Activated gamma-delta T cell (primary cell): Measurements from ENCODE around the gene CFAP410.

Experiments used
- DNase-seq: peaks from one replicate; lab custom pipeline; 2025; lab: John Stamatoyannopoulos, UW

CFAP410 gene

DNA sequence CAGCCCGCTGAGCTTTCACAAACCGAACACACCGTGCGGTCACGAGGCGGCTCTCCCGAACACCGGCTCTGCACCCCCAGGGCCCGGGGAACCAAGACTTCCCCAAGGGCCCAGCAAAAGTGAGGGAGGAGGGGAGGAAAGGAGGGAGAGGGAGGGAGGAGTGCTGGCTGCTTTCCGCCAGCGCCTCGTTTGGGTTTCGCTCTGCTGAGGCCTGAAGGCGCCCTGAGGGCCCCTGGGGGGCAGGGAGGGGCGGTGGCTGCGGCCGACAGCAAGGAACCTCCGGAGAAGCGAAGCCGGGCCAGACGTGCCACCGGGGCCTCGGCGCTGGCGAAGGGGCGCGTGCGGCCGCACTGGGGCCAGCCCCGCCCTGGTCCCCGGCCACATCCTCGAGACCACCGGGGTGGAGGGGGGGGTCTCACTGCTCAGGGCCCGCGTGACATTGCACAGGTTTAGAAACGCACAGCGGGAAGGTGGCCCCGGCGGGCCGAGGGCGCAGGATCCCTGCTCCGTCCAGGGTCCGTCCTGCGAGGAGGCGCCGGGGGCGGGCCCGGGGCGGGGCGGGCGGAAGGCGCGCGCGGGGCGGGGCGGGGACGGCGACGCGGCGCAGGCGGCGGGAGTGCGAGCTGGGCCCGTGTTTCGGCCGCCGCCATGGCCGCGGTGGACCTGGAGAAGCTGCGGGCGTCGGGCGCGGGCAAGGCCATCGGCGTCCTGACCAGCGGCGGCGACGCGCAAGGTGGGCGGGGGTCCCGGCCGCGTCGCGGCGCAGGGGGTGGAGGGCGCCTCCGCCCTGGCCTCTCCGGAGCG, 39.5 kb downstream of the CFAP410 start, which contains the start of gene PFKL:
TSS of gene PFKL (plus strand) at position 596 of the 804 bp plus-strand sequence. CDS start at position 649, 53 bp downstream.
- peak; percentile 42 for DNase-seq

DNA sequence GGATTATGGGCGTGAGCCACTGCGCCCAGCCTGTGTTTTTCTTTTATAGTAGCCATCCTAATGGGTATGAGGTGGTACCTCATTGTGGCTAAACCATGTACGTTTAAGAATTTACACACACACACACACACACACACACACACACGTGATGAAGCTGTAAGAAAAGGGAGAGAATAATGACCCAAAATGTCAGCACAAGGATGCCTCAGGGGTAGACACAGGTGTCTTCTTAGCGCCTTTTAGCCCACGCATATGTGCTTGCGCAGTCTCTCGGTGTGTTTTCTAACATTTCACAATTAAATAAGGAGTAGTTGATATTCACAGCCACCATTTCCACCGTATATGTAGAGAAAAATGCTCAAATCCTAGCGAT, 40.1 kb downstream of the CFAP410 start:
- DNase-seq: no peak

DNA sequence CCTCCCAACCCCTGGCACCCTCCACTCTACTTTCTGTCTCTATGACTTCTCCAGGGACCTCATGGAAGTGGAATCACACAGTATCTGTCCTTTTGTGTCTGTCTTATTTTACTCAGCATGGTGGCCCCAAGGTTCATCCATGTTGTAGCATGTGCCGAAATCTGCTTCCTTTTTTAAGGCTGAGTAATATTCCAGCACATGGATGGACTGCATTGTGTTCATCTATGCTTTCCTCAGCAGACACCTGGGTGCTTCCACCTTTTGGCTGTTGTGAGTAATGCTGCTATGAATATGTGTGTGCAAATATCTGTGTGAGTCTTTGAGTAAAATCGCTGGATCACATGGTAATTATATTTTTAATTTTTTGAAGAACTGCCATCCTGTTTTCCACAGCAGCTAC, 40.9 kb downstream of the CFAP410 start:
- DNase-seq: no peak

DNA sequence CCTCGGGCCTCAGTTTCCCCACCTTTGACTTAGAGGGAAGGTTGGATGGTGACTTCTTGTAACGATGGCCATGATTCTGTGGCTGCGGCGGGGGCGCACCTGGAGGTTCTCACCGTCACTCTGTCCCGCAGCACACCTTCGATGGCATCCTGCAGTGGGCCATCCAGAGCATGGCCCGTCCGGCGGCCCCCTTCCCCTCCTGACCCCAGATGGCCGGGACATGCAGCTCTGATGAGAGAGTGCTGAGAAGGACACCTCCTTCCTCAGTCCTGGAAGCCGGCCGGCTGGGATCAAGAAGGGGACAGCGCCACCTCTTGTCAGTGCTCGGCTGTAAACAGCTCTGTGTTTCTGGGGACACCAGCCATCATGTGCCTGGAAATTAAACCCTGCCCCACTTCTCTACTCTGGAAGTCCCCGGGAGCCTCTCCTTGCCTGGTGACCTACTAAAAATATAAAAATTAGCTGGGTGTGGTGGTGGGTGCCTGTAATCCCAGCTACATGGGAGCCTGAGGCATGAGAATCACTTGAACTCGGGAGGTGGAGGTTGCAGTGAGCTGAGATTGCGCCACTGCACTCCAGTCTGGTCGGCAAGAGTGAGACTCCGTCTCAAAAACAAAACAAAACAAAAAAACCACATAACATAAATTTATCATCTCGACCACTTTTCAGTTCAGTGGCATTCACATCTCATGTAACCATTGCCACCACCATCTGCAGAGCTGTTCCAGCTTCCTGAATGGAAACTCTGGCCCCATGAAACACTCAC, 41.5 kb downstream of the CFAP410 start:
- DNase-seq: no peak

DNA sequence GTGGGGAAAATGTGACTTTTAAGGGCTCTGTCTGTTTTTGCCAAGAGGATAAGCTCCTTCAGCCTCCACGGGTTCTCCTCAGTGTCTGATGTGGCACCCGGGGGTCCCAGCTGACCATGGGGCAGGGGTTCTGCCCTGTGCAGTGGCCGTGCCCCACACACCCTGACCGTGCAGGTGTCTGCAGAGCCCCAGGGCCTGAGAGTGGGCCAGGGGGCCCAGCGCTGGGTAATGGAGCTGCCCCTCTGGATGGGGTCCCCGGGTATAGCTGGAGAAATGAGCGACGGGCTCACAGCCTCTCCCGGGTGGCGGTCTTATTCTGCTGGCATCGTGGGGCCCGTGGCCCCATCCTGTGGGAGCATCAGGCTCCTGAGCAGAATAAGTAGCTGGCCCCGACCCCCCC, 42.3 kb downstream of the CFAP410 start:
- DNase-seq: no peak

DNA sequence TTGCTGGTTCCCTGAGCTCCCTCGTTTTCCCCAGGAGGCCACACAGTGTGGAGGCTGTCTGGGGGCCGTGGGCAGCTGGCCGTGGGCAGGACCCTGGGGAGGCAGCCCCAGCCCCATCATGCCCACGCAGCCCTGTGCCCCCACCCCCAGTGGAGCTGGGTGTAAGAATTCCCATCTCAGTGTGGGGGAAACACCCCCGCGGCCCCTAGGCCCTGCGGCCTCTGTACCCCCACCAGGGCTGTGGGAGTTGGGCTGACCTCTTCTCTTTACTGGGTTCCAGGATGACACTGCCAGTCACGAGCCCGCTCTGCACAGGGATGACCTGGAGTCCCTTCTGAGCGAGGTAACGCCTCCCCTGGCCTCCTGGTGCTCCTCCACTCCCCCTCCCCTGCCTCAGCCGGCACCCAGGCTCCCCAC, 43.1 kb downstream of the CFAP410 start:
- no peak for DNase-seq

DNA sequence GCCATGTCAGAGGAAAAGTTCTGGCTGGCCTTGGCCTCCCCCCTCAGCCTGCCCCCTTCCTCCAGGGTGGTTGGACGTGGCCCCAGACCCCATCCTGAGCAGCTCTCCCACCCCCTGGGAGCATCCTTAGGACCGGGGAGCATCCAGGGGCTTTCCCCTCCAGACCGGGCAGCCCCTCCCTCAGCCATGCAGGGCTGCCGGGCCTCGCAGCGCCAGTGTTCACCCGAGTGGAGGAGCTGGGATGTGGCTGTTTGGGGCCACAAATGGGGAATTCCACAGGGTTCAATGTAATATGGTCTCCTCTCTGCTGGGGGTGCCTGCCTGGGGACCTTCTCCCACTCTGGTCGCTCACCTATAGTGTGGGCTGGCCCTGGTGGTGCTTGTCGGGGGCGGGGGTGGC, 43.5 kb downstream of the CFAP410 start:
- no peak for DNase-seq

DNA sequence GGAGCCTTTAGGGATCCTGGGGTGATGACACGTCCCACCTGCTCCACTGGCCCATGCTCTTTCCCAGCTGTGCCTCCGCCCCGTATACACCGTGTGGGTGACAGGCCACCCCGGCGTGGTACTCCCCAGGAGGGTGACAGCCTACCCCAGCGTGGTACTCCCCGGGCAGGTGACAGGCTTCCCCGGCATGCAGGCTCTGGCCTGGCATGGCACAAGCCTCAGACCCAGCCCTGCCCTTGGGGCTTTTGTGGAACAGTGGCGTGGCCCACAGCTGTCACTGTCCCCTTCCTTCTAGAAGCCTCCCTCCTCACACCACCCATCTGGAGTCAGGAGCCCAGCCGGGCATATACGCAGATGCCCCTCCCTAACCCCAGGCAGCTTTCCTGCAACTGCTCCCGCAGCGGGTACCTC, 44.0 kb downstream of the CFAP410 start:
- DNase-seq: no peak

DNA sequence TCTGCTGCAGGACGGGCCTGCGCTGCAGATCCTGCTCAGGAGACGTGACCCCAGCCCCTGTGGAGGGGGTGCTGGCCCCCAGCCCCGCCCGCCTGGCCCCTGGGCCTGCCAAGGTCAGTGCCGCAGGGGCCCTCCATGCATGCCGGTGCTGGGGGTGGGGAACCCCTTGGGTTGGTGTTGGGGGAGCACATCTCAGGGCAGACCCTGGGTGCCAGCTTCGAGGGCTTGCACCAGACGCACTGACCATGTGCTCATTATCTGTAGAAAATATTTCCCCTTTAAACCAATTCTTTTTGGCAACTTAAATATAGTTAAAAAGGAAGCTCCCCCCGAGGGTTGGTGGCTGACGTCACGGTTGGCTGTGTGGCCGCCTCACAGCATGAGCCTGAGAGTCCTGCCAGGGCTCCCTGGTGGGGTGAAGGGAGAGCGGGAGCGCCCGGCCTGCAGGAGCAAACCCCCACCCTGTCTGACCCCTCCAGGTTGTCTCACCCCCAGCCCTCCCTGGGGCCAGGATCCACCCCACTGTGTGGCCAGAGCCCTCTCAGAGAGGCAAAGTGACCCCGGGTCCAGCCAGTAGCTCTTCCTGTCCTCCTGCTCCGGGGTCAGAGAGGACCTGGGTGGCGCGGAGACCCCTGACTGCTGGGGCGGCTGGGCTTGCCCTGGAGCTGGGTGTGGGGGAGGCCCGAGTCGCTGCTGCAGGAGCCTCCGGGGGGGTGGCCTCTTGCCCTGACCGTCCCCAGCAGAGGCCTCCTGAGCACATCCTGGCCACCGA, 44.6 kb downstream of the CFAP410 start:
- DNase-seq: no peak

DNA sequence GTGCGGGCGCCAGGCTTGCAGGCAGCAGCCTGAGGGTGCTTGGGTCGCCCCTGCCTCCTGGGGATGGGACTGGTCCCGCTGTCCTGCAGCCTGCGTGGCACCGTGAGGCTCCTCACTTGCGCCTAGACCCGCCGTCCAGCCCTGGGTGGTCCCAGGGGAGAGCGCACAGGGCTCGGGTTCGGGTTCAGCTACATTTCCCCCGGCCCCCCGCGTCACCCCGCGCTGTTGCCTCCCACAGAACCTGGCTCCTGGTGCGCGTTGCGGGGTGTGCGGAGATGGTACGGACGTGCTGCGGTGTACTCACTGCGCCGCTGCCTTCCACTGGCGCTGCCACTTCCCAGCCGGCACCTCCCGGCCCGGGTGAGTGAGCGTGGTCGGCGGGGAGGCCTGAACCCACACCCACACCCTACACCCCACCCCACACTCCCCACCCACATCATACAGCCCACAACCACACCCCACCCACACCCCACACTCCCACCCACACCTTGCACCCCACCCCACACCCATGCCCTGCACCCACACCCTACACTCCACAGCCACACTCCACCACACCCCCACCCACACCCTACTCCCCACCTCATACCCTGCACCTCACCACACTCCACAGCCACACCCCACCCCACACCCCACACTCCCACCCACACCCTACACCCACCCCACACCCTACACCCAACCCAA, 45.5 kb downstream of the CFAP410 start:
- DNase-seq: no peak

DNA sequence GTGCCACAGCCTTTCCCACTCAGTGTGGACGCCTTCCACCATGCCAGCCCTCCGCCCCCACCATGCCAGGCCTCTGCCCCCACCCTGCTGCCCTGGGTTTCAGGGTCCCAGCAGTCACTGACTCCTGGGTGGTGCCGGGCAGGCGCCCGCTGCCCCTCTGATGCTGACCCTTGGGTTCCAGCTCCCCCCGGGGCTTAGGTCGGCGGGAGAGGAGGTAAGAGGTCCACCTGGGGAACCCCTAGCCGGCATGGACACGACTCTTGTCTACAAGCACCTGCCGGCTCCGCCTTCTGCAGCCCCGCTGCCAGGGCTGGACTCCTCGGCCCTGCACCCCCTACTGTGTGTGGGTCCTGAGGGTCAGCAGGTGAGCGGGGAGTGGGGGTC, 46.4 kb downstream of the CFAP410 start:
- DNase-seq: no peak

DNA sequence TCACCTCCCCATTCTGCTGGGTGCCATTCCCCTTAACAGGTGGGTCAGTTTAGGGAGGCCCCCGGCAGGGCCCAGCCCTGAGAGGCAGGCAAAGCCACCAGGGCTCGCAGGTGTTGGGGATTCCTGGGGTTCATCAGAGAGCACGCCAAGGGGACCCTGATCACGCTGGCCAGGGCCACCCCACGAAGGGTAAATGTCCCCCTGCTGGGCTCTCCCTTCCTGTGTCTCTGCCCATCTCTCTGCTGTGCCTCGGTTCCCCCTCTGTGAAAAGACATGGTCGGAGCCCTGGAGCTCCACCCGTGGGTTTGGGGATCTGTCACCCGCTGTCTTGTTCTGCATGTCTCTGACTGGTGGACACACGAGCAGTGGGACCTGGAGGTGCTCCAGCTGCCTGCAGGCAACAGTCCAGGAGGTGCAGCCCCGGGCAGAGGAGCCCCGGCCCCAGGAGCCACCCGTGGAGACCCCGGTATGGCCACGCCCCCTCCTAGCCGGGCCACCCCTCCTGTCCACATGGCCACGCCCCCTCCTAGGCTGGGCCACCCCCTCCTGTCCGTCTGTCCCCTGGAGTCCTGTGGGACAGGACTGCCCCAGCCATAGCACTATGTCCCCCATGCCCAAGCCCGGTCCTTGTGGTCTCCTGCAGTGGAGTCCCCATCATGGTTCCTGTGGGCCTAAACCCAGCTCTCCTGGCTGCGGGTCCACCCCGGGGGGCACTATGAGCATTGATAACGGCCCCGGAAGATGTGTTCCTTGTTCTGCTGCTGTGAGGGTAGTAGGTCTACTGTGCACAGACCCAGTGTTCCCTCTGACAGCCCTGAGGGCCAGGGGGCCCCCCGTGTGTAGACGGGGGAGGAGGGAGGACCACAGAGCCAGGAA, 47.0 kb downstream of the CFAP410 start:
- no peak for DNase-seq

DNA sequence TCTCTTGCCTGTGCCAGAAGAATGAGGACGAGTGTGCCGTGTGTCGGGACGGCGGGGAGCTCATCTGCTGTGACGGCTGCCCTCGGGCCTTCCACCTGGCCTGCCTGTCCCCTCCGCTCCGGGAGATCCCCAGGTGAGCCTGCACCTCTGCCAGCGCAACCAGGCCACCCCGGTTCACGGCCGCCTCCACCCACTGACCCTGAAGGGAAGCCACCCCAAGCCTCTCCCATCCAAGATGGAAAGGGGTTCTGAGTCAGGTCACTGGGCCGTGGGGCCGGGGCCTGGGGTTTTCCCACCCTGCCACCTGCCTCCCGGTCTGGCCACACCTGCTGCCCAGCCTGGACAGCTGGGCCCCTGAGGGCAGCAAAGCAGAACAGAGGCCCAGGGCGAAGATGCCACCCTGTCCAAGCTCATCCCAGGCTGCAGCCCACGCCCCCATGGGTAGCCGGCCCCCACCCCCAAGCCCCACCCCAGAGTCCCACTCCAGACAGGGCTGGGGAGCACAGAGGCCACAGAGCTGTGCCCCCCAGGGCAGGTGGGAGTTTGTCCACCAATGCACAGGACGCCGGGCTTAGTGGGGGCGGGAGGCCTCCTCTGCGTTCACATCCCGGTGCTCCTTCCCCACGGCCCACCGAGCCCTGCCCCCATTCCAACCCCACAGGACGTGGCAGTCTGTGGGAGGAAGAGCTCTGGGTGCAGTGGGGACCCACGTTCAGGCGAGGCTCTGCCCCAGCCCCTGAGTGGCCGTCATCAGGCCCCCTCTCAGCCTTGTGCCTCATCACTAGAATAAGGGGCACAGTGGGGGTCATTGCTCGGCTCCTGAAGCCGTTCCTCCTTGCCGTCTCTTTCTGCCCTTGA, 47.9 kb downstream of the CFAP410 start:
- no peak for DNase-seq

DNA sequence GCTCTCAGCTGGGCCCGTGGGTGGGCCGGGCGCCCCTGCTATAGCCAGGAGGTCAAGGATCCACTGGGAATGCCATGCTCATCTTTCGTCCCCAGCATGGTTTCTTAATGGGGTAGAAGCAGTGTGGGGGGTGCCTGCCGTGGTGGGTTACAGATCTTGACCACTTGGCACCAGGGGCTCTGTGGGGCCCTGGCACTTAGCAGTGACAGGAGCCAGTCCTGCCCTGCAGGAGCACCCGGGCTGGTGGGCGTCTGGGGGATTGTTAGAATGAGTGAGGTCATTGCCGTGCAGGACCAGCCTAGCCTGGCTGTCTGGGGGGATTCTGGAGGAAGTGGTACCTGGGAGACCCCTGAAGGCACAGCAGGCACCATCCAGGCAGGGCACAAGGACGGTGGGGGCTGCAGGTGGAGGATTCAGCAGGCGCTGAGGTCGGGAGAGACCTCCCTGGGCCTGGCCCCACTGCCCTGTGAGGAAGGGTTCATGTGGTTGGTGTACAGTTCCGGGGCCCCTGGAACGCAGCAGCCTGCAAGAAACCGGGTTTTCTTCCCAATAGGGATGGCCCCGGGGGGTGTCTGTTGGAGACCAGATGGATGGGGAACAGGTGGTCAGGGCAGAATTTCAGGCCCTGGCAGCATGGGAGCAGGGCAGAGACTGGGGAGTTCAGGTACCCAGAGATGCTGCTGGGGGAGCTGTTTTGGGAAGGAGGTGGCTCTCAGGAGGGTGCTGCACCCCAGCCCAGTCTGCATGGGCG, 48.7 kb downstream of the CFAP410 start:
- DNase-seq: no peak

DNA sequence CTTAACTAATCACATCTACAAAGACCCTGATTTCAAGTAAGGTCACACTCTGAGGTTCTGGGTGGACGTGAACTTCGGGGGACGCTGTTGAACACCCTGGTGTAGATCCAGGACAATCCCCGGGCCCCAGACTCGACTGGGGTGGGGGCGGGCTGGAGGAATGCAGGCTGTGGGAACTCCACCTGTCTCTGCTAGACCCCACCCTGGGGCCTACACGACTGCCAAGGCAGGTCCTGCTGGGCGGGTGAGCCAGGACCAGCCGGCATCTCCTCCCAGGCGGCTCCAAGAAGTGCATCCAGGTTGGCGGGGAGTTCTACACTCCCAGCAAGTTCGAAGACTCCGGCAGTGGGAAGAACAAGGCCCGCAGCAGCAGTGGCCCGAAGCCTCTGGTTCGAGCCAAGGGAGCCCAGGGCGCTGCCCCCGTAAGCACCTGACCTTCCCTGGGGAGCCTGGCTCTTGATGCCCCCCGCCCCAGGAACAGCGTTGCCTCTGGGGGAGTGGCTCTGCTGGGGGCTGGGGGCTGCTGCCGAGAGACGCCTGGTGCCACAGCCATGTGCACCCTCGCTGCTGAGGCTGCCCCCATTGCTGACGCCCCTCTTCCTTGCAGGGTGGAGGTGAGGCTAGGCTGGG, 49.7 kb downstream of the CFAP410 start:
- DNase-seq: no peak

DNA sequence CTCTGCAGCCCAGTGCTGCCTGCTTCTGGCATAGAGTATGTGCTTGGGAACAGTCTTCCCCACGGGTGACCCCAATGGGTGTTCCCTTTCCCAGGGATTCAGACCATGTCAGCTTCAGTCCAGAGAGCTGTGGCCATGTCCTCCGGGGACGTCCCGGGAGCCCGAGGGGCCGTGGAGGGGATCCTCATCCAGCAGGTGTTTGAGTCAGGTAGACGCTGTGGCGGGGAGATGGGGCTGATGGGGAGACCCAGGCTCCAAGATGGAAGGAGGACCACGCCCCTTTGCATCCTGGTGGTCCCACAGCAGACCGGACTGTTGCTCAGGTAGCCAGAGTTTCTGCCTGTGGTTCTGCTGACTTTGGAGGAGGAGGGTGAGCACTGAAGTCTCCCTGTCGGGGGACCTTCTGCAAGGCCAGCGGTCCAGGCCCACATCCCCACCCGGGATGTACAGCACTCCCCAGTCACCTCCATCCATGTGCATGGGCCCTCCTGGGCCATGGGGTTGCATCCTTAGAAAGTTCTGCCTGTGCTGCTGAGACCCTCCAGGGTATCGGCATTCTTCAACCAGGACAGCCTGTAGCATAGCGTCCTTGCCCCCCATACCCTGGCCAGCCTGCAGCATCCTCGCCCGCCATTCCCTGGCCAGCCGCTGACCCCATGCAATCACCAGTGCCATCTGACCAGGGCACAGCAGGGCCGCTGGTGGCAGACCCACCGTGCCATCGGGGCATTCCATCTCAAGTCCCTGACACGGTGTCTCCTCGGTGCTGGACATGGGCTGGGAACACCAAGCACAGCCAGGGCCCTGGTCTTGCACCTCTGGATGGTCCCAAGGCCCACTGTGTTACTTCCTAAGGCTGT, 50.7 kb downstream of the CFAP410 start:
- DNase-seq: no peak

DNA sequence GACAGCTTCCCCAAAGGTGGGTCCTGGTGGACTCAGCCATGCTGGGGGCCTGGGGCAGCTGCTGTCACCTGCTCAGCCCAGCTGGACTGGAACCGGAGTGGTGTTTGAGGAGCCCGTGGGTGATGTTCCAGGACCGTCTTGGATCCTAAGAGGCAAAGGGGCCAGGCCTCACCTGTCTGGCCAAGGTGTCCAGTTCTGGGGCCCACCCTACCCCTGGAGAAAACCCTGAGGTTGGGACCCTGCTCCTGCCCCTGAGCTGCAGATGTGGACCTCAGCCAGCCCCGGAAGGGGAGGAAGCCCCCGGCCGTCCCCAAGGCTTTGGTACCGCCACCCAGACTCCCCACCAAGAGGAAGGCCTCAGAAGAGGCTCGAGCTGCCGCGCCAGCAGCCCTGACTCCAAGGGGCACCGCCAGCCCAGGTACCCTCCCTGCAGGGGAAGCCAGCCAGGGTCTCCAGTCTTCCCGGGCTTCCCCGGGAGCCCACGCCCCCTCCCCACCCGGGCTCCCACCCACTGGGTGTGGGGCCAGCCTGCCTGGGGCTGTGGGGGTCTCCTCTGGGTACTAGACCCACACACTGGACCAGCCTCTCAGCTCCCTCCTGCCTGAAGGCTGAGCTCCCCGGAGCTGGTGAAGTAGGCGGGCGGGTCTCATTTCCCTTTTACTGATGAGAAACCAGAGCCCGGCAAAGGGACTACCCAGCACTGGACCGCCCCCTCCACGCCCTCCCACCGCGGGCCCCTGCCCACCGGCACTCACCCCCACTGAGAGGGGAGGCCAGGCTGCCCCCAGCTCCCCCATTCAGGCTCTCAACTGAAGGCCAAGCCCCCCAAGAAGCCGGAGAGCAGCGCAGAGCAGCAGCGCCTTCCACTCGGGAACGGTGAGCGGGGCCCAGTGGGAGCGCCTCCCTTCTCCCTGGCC, 52.2 kb downstream of the CFAP410 start:
- DNase-seq: no peak
